ENCODE data around the gene PEDS1. TPM values are rescaled to one million over a fixed set of nuclear protein-coding genes. Genes with fewer than 3 reads are reported as not detected.
A peak's percentile ranks its signal among the peaks of the same experiment; 100 is the strongest.

Gene PEDS1
- total and polyA plus RNA-seq, 2 of the 13 experiments (the other 11 are each of a cell fraction or from before 2014, with no cell fraction given), result 30.5 to 93.9 TPM

DNA sequence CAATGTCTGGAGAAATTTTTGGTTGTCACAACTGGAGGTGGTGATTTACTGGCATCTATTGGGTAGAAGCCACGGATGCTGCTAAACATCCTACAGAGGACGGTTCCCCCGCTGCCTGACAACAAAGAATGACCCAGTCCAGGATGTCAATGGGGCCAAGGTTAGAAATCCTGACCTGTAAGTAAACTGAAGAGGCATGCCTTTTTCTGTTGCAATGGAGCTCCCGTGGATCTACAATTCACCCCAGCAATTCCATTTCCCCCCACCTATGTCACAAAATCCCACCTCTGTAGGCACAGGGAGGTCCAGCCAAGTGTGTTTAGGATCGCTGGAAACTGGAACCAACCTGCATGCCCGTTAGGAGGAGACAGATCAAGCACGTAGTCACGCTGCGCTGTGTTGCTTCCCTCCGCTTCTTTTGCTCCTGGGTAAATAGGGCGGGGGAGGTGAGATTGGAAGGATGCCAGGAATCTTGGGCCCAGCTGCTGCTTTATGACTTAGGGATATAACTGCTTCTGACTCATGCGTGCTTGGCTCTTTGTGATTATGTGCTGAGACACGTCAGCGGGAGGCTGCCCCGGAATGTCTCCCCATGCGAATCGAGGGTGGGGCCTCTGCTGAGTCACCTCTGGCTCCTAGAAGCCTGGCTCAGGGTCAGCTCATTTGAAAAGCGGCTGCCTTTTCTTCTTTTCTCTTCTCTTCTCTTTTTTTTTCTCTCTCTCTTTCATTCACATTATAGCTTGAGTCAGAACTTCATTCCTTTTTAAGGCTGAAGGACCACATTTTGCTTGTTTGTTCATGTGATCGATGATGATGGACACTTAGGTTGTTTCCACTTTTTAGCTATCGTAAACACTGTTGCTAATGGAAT is 12.4 kb upstream of the PEDS1 start (continued):
- TF ChIP-seq HOXA9 (CRISPR knock-in tag; IDR thresholded peaks at IDR 0.05; ENCODE audit: borderline replicate concordance) (no peak; the same call in 1 of the 2 replicates), HOXA5 (CRISPR knock-in tag; IDR thresholded peaks at IDR 0.05) (peak; percentile 59), CBX2 (IDR thresholded peaks at IDR 0.05; ENCODE audit: low read depth, low read length) (no peak), CBX2 (CRISPR knock-in tag; IDR thresholded peaks at IDR 0.05; ENCODE audit: low read depth) (no peak), ZNF652 (CRISPR knock-in tag; IDR thresholded peaks at IDR 0.05; ENCODE audit: borderline replicate concordance, low read depth) (no peak; the same call in 1 of the 2 replicates), ZNF569 (CRISPR knock-in tag; IDR thresholded peaks at IDR 0.05; ENCODE audit: borderline replicate concordance) (peak; percentile 98; the same call in 1 of the 2 replicates), ZMYM4 (CRISPR knock-in tag; IDR thresholded peaks at IDR 0.05) (peak; percentile 89), ZNF773 (CRISPR knock-in tag; IDR thresholded peaks at IDR 0.05; ENCODE audit: borderline replicate concordance) (no peak), MED8 (CRISPR knock-in tag; IDR thresholded peaks at IDR 0.05; ENCODE audit: insufficient replicate concordance) (peak; percentile 87), KAT2B (IDR thresholded peaks at IDR 0.05; ENCODE audit: borderline replicate concordance, low read depth, low read length) (no peak), BRCA1 (CRISPR knock-in tag; IDR thresholded peaks at IDR 0.05) (peak; percentile 35), TARDBP (CRISPR knock-in tag; IDR thresholded peaks at IDR 0.05) (peak; percentile 97)
- TF ChIP-seq, protein P1, sequence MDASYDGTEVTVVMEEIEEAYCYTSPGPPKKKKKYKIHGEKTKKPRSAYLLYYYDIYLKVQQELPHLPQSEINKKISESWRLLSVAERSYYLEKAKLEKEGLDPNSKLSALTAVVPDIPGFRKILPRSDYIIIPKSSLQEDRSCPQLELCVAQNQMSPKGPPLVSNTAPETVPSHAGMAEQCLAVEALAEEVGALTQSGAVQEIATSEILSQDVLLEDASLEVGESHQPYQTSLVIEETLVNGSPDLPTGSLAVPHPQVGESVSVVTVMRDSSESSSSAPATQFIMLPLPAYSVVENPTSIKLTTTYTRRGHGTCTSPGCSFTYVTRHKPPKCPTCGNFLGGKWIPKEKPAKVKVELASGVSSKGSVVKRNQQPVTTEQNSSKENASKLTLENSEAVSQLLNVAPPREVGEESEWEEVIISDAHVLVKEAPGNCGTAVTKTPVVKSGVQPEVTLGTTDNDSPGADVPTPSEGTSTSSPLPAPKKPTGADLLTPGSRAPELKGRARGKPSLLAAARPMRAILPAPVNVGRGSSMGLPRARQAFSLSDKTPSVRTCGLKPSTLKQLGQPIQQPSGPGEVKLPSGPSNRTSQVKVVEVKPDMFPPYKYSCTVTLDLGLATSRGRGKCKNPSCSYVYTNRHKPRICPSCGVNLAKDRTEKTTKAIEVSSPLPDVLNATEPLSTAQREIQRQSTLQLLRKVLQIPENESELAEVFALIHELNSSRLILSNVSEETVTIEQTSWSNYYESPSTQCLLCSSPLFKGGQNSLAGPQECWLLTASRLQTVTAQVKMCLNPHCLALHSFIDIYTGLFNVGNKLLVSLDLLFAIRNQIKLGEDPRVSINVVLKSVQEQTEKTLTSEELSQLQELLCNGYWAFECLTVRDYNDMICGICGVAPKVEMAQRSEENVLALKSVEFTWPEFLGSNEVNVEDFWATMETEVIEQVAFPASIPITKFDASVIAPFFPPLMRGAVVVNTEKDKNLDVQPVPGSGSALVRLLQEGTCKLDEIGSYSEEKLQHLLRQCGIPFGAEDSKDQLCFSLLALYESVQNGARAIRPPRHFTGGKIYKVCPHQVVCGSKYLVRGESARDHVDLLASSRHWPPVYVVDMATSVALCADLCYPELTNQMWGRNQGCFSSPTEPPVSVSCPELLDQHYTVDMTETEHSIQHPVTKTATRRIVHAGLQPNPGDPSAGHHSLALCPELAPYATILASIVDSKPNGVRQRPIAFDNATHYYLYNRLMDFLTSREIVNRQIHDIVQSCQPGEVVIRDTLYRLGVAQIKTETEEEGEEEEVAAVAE (CRISPR knock-in tag; IDR thresholded peaks at IDR 0.05; ENCODE audit: borderline replicate concordance), result no peak; the same call in none of the 2 replicates
- TF ChIP-seq, protein P2, sequence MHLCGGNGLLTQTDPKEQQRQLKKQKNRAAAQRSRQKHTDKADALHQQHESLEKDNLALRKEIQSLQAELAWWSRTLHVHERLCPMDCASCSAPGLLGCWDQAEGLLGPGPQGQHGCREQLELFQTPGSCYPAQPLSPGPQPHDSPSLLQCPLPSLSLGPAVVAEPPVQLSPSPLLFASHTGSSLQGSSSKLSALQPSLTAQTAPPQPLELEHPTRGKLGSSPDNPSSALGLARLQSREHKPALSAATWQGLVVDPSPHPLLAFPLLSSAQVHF (CRISPR knock-in tag; IDR thresholded peaks at IDR 0.05), result 0 out of 2 replicates have a peak, but pooled peaks have one; percentile 29
- TF ChIP-seq, protein P3, sequence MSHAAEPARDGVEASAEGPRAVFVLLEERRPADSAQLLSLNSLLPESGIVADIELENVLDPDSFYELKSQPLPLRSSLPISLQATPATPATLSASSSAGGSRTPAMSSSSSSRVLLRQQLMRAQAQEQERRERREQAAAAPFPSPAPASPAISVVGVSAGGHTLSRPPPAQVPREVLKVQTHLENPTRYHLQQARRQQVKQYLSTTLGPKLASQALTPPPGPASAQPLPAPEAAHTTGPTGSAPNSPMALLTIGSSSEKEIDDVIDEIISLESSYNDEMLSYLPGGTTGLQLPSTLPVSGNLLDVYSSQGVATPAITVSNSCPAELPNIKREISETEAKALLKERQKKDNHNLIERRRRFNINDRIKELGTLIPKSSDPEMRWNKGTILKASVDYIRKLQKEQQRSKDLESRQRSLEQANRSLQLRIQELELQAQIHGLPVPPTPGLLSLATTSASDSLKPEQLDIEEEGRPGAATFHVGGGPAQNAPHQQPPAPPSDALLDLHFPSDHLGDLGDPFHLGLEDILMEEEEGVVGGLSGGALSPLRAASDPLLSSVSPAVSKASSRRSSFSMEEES (CRISPR knock-in tag; IDR thresholded peaks at IDR 0.05), result peak; percentile 54
- TF ChIP-seq, protein P4, sequence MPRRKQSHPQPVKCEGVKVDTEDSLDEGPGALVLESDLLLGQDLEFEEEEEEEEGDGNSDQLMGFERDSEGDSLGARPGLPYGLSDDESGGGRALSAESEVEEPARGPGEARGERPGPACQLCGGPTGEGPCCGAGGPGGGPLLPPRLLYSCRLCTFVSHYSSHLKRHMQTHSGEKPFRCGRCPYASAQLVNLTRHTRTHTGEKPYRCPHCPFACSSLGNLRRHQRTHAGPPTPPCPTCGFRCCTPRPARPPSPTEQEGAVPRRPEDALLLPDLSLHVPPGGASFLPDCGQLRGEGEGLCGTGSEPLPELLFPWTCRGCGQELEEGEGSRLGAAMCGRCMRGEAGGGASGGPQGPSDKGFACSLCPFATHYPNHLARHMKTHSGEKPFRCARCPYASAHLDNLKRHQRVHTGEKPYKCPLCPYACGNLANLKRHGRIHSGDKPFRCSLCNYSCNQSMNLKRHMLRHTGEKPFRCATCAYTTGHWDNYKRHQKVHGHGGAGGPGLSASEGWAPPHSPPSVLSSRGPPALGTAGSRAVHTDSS (CRISPR knock-in tag; conservative IDR thresholded peaks at IDR 0.05), result 0 out of 2 replicates have a peak, but pooled peaks have one; percentile 48
- TF ChIP-seq, protein P5, sequence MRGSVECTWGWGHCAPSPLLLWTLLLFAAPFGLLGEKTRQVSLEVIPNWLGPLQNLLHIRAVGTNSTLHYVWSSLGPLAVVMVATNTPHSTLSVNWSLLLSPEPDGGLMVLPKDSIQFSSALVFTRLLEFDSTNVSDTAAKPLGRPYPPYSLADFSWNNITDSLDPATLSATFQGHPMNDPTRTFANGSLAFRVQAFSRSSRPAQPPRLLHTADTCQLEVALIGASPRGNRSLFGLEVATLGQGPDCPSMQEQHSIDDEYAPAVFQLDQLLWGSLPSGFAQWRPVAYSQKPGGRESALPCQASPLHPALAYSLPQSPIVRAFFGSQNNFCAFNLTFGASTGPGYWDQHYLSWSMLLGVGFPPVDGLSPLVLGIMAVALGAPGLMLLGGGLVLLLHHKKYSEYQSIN (CRISPR knock-in tag; IDR thresholded peaks at IDR 0.05; ENCODE audit: borderline replicate concordance), result no peak

Data from HepG2 (cell line).